SK-MEL-5 (cell line): ENCODE measurements around the gene CCDC85C. TPM values are rescaled to one million over a fixed set of nuclear protein-coding genes. Genes with fewer than 3 reads are reported as not detected.

Experiments used
- DNase-seq: peaks from one replicate; pipeline ENCODE4 v3.0.0-alpha.2; 2016; ENCODE audit warnings: low read depth, low spot score
- in situ Hi-C: cut with HindIII; loops from 2 replicates; pipeline ENCODE4 v1.10.0; 2016; ENCODE audit warnings: low sequenced_read_pairs, high pct_unique_total_duplicates, low pct_unique_long_range_greater_than_20kb
- total RNA-seq: library from RNA; depleted of rRNA; stranded (reverse); fragments of >200 nt; shearing (Covaris generic); gene quantifications from 2 replicates; pipeline ENCODE4 v1.2.3, GENCODE V29; 2014

CCDC85C gene
- total RNA-seq, 1 experiment from 2014 or later: 10.8 TPM

DNA sequence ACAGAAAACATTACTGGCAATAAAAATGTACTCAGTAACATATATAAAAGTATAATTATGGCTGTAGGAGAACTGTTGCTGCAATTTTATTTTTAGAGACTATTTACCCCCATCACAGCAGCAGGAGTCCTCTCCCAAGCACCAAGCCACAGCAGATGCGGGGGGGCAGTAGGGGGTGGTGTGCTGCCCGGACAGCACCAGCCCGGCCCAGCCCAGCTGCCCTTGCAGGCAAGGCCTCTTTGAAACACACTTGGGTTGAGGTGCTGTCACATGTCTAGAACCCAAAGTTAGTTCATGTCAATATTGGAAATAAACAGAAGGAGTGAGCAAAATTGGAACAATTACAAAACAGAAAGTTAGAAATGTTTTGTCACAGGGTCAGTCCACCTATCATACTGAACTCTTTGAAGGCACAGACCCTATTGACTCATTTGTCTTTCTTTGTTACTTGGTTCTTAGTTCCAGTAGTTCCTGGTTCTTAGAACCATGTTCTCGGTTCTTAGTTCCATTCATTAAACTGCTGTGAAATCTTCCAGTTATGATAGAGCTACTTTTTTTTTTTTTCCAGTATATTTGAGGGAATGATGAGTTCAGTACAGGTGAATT is 100.1 kb downstream of the CCDC85C start:
- in situ Hi-C loops: no loop called here

DNA sequence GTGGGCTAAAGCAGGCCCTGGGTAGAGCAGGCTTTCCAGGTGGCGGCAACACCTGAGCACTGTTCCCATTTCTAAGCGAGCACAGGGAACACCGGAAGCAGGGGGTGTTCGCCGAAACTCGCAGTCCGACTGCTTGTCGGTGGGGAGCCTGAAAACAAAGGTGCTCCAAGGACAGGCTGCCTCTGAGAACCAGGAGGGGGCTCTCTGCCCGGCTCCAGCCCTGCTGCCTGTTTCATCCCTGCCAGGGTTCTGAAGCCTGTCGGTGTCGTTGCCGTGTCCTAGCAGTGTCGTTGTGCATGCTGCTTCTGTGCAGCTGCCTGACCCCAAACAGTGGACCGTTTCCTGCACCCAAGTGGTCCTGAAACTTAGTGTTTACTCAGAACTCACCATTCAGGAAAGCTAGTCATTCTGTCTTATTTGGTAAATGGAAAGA is 101.0 kb downstream of the CCDC85C start:
- in situ Hi-C loops: no loop called here

More for the DNA sequence above, 100.1 kb downstream of the CCDC85C start:
- no peak for DNase-seq

DNA sequence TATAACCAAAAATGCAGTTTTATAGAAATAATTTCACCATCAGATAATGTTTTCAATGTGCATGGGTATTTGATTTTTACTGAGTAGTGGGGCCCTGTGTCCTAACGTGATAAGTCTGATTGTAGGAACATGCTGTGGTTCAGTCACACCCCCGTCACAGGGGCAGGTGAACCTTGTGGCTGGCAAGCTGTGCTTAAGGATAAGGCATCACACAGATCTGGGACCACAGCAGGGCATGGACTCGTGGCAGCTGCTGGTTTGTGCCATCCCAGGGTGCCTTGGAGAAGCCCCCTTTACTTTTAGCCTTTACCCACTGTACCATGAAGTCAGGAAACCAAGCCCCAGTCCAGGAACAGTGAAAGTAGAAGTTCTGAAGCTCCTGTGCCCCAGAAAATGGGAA is 106.1 kb downstream of the CCDC85C start:
- in situ Hi-C loops: no loop called here
- DNase-seq: no peak

More for the DNA sequence above, 101.0 kb downstream of the CCDC85C start:
- DNase-seq: no peak

DNA sequence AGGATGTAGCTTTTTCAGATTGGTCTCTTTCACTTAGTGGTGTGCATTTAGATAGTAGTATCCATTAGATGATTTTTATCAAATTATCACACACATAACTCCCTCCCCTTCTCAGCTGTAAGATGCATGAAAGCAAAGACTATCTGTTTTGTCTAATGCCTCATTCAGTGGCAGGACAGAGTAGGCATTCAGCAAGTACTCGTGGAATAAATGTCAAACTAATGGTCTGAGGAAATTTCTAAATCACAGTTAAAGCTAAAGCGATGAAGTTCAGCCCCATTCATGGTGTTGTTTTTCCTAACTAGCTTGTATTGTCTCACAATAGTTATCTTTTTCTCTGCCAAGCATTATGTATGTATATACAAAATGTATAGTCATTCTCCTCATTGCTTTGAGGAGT is 106.7 kb downstream of the CCDC85C start:
- in situ Hi-C loops: no loop called here
- DNase-seq: no peak

DNA sequence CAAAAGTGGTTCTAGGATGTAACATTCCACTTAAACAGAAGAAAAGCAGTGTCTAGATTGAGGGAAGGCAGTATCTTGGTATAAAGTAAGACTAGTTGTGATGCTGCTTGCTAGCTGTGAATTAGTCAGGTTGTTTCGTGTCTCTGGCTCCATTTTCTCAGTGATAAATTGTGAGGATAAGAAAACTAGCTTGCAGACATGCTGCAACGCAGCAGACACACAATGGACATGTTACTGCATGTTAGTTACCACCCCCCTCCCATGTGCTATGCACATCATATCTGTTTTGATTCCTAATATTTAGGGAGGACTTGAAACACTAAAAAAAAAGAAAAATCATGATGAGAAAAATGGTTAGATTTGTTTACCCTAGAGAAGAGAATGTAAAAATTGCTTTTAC is 119.9 kb downstream of the CCDC85C start:
- in situ Hi-C loops: no loop called here

DNA sequence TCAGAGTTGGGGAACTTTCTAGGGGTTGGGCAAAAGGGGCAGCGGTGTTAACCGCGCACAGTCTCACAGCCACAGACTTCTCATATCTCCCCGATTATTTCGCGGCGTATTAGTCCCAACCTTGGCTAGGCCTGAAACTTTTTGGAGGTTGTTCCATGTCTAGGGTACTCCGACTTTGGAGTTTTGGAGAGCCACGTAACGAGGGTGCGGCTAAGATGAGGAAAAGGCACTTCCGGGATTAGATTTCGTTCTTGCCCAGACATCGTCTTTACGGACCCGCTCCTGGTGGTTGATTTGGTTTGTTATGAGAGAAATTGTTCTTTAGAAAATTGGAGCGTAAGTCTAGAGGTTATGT is 122.3 kb downstream of the CCDC85C start:
- peak; percentile 37 for DNase-seq
- in situ Hi-C loops: no loop called here

More for the DNA sequence above, 119.9 kb downstream of the CCDC85C start:
- DNase-seq: no peak

DNA sequence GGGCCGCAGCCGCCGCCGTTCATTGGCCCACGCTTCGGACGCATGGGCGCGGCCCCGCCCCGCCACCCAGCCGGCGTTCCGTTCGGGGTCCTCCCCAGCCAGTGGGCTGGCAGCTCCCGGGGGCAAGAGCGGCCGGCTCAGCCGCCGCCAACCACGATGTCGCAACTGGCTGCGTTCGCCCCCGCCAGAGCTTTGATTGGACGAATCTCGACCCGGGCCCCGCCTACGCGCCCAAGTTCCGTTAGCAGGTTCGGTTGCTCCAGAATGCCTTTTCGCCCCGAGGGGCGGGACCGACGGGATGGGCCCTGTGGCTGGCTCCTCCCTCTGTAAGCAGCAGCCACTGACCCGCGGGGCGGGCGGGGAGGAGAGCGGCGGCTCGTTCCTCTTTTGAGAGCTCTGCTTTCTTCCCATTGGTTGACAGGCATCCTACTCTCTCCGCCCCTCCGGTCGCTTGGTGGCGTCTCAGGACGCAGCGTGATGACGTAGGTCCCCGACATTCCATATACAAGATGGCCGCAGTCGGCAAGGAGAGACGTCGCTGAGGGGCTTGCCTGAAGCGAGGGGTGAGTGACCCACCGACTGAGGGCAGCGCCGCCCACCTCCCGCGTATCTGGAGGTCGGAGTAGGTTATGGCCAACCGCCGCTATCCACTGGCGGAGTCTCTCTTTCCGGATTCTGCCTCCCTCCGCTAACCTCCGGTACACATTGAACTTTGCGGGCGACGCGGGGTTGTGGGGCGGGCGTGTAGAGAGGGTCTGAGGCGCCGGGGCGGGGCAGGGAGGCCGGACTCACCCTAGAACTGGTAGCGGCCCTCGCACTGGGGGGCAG is 122.9 kb downstream of the CCDC85C start, which contains the start of gene CCNK:
CCNK (plus strand) TSS at position 493 of the 828 bp plus-strand sequence. CDS start 11,269 bp downstream, outside the sequence.
- in situ Hi-C loops: no loop called here
- DNase-seq: peak; percentile 100

DNA sequence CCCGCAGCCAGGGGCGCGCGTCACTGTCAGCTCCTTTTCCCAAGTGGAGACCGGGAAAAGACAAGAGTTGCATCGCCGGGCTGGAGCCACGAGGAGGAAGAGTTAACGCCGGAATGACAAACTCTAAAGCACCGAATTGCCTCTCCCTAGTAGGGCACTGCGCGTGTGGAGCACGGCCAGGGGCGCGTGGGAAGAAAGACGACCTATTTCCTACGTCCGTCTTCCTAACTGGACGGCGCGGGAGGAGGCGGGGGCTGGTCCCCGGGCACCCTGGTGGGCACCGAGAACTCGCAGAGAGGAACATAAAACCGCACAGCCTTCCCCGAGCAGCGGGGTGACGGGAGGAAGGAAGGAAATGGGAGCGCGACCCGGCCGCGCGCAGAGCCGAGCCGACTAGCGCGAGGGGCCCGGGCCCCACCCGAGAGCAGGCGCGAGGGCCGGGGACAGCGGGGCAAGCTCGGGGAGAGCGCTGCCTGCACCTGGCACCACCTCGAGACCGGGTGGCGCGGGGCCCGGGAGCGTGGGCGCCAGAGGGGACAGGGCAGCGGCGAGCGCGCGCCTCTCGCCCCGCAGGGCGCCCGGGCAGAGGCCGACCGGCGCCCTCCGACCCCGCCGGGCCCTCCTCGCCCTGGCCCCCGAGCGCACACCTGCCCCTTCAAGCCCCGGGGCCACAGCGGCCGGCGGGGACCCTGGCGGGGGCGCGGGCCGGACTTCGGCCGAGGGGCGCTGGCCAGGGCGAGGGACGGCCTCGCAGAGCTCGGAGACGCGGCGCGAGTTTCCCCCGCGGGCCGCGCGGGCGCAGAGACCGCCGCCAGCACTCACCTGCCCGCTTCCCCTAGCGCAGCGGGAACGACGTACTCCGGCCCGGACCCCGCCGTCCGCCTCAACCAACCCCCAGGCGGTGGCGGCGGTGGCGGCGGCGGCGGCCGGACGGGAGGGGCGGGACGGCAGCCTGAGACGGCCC is 123.8 kb downstream of the CCDC85C start, which contains the start of gene SETD3:
SETD3 (minus strand) TSS at position 954 of the 964 bp plus-strand sequence. CDS start 15,054 bp downstream, outside the sequence.
- DNase-seq: peak; percentile 36

DNA sequence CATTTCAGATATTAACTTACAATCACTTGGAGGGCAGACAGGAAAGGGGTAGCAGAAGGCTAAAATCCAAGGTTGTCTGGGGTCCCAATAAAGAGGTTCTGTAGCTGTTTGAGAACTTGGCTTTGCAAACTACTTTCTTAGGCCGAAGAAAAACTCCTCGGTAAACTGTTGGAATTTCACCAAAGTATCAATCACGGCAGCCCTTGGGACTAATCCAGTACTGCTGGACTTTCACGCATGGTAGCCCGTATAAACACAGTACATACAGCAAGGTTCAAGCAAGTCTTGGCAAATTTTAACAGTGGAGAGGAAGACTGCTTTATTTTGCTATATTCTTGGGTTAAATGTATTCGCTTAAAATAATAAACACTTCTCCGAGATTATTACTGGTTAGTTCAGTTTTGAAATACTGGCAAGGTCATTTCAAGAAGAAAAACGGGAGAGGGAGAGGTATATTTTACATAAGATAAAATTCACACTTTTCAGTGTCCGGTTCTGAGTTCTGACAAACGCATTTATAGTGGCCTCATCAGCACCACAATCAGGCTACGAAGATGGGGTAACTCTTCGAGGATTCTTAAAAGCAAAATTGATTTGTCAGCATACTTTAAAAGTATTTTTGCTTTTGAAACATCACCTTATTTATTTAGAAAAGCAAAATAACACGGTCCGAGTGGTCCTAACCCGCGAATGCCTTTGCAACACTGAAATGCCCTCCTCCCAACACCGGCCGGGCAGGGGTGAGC is 124.7 kb downstream of the CCDC85C start:
- no peak for DNase-seq
- in situ Hi-C loops: no loop called here

More for the DNA sequence above, 123.8 kb downstream of the CCDC85C start, which contains the start of gene SETD3:
- in situ Hi-C loops: no loop called here

DNA sequence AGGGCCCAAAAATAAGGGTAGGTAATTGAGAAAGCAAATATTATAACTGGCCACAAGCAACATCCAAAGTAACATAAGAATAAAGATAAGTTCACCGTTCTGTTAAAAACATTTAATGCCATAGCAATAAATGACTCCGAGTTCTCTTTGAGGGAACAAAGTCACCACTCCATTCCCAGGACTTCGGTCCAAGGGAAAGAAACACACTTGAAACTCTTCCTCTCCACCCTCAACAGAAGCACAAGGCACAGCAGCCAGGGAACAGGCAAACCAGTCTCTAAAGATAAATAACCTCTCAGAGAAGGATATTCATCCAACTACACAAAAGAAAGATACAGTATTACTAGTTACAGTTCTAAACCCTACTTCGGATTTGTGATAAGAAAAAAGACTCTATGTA is 125.9 kb downstream of the CCDC85C start:
- DNase-seq: no peak
- in situ Hi-C loops: no loop called here

DNA sequence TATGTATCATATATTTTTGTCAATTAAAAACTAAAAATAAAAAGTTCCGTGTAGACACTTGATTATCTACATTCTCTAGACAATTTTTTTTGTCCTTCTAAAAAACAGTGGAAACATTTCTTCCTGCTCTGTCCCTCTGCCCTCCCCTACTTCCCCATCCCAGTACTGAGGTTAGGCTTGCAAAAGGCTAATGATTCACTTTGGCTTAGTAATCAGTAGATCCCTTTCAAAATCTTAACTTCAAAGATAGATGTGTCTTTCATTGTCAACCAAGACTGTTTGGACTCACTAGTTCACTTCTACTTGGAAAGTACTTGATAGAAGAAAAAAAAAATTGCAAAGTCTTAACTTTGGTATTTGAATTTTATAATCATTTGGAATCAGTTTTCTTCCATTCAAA is 127.1 kb downstream of the CCDC85C start:
- in situ Hi-C loops: no loop called here
- DNase-seq: no peak

DNA sequence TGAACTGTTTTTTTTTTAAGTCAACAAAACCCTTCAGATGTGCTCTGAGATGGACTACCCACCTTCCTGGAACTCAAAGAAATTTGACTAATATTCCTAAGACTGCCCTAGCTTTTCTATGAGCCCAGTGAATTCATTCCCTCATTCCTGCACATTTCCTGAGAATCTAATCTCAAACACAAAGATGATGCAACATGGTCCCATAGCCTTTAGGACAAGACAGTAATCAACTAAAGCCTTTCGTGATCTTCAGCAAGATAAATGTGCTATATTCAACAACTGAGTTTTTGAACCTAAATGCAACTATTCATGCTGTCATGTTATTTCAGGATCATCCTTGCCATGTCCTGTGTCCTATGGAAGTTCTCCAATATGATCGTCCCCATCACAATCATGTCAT is 128.3 kb downstream of the CCDC85C start:
- in situ Hi-C loops: no loop called here
- no peak for DNase-seq

DNA sequence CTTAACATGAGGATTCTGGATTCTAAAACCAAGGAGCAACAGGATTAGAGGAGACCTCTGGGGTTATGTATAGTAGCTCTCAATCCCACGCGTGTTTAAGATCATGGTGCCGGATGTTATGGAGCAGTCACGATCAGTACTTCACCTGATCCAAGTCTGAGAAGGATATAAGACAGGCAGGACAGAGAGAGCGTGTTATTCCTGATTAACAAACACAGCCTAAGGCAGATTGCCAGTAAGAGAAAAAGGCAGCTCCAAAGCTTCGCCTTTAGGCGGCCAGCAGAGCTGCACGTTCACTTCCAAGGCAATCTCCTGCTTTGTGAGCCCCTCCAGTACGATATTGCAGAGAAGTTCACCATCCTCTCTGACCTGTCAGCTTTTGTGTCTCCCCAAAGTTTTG is 128.8 kb downstream of the CCDC85C start:
- DNase-seq: peak; percentile 67
- in situ Hi-C loops: no loop called here

DNA sequence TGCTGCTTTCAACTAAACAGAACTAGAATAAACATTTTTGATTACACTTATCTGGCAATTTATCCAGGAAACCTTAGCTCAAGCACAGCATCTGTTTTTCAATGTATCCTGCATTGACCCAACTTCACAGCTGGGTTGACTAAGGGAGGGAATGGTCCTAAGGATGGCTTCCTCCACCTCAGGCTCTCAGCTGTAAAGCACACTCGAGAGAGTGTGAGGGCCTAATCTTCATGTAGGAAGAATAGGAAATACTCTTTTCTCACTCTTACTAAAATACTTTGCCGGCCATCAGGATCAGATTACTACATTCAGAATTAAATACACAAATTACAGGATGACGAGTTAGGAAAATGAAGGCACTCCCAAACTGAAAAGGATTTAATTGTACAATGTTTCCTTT is 130.5 kb downstream of the CCDC85C start:
- no peak for DNase-seq
- in situ Hi-C loops: no loop called here

DNA sequence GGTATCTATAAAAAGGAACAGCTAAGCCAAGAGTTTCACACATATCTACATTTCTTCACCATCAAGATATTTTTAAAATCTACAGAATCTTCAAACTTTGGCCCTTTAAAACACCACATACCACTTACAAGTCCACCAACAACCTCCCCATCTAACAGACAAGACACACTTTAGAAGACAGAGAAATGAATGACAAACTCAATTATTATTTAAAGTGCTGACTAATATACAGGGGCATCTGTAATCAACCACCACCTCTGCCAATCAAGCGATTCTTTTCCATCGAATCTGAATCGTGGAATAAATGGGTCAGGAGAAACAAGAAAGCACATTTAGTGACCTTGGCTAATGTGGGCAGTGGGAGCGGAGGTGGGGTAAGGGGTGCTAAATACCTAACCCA is 131.1 kb downstream of the CCDC85C start:
- DNase-seq: no peak
- in situ Hi-C loops: no loop called here

DNA sequence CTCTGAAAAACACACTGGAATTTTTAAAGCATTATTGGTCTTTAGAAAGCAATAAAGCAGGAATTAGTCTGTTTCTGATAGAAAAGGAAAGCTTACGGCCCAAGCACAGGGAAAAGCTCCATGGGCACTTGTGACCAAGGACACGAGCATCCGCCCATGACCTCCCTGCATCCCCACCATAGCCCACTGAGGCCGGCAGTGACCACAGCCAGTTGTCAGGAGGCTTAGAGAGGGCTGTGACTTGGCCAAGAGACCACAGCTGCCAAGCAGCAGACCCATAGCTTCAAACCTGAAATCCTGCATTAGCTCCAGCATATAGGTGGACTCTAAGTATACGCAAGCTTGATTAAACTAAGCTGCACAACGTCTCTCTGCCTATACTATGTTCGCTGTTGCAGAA is 132.3 kb downstream of the CCDC85C start:
- in situ Hi-C loops: no loop called here
- DNase-seq: no peak
